Heart left ventricle (tissue), 16 donors: ENCODE measurements around the gene RACK1. TPM values are rescaled to one million over a fixed set of nuclear protein-coding genes. Genes with fewer than 3 reads are reported as not detected.

Experiments used
- ATAC-seq, 4 donors: fragments of 200-7000 bp; cut with Tn5 transposase; one replicate each; pipeline ENCODE4 v1.9.1; 2020 to 2022; ENCODE audit warnings: moderate library complexity in 4 of 4, mild to moderate bottlenecking in 3 of 4, moderate number of reproducible peaks in 1 of 4
- DNase-seq, 5 donors: peaks; one replicate each; pipeline ENCODE4 v3.0.0-alpha.2; 2020
- H3K27ac ChIP-seq, 12 donors: fragments of 200-600 bp; sonication (generic) in 4 of 12; one replicate each; pipeline versions ENCODE4 v1.5.0 to v1.8.0; 2016 to 2022; ENCODE audit warnings: mild to moderate bottlenecking in 2 of 12
- H3K27me3 ChIP-seq, 9 donors: fragments of 200-600 bp; sonication (generic) in 2 of 9; one replicate each; pipeline versions ENCODE4 v1.5.1 to v1.8.0; 2016 to 2022; ENCODE audit warnings: mild to moderate bottlenecking in 3 of 9
- H3K36me3 ChIP-seq, 9 donors: fragments of 200-600 bp; sonication (generic) in 2 of 9; one replicate each; pipeline versions ENCODE4 v1.5.0 to v1.8.0; 2018 to 2022; ENCODE audit warnings: mild to moderate bottlenecking in 2 of 9
- H3K4me1 ChIP-seq, 12 donors: fragments of 200-600 bp; sonication (generic) in 4 of 12; one replicate each; pipeline versions ENCODE4 v1.5.0 to v1.8.0; 2016 to 2022; ENCODE audit warnings: mild to moderate bottlenecking in 3 of 12
- H3K4me3 ChIP-seq, 12 donors: fragments of 200-600 bp; sonication (generic) in 4 of 12; one replicate each; pipeline versions ENCODE4 v1.5.0 to v1.8.0; 2017 to 2022; ENCODE audit warnings: mild to moderate bottlenecking in 9 of 12, moderate library complexity in 4 of 12
- H3K9me3 ChIP-seq, 12 donors: fragments of 200-600 bp; sonication (generic) in 4 of 12; one replicate each; pipeline versions ENCODE4 v1.5.0 to v1.8.0; 2016 to 2022; ENCODE audit warnings: mild to moderate bottlenecking in 1 of 12
- POLR2A ChIP-seq, 2 donors: fragments of 450-650 bp; IDR thresholded peaks; one replicate each; pipeline ENCODE4 v1.6.1; 2017; ENCODE audit warnings: antibody characterized with exemption in 2 of 2, mild to moderate bottlenecking in 2 of 2, moderate library complexity in 2 of 2
- WGBS, 4 donors: extraction: QIAGEN DNeasy Blood & Tissue Kit in 2 of 4; methylation state at CpG; one replicate each; pipeline versions ENCODE4 v1.1.5 to v1.1.7; 2013 to 2018; 5-methylcytosine and 5-hydroxymethylcytosine counted together
- intact Hi-C, 10 donors: fragments of 100-400 bp; cut with DNase I; formaldehyde crosslinking; loops; one replicate each; pipeline versions ENCODE4 v1.11.1 to v1.14.2; 2022
- polyA plus RNA-seq, 2 donors: library from polyadenylated mRNA; stranded (reverse); fragments of 200-250 nt; gene quantifications; one replicate each; pipeline ENCODE4 v1.2.3, GENCODE V29; 2013
- total RNA-seq, 9 donors: library from RNA; depleted of rRNA in 2 of 9; stranded (reverse); fragments of >200 nt in 2 of 9; fragmentation: NEBNext Ultra II Directional in 3 of 9; extraction: Animal tissue kit (Norgen Biotek cat#: 25700) in 3 of 9; gene quantifications; one replicate each; pipeline versions ENCODE4 v1.1.0 to v1.2.4, GENCODE V29; 2016 to 2023
- TF ChIP-seq, protein P1 (sequence below), 12 donors: fragments of 200-600 bp; sonication (generic) in 4 of 12; IDR thresholded peaks; one replicate each; pipeline versions ENCODE4 v1.5.0 to v1.8.0; 2018 to 2022; ENCODE audit warnings: antibody characterized with exemption in 12 of 12, mild to moderate bottlenecking in 5 of 12
- donor health status: ischemic (EF 13 %, LVEDD 7.1; RV severe dilation, severe dysfunction).
- donor health status: healthy with polysubstance abuse.
- donor health status: DM: no; HTN: yes; CAD: no.
- donor health status: DM: no; HTN: no; CAD: no.
- donor health status: ischemic (EF 25% LVEDD 6.9; RV normal size, moderate dysfunction).
- donor health status: ischemic (EF 25% LVEDD 5.7; RV mildly dilated, moderate dysfunction).
- donor health status: healthy.
- donor health status: DM: yes; HTN: yes; CAD: no.
- donor health status: ischemic (EF 35%, LVEDD 5.7; RV mildly dilated, moderate dysfunction).
- donor health status: nonischemic (EF 11% LVEDD 7.7; RV severe dilation, severe dysfunction).
- donor health status: DM: yes; HTN: yes; CAD: no.
- donor health status: PGD.
- donor health status: ischemic (EF 29% LVEDD 5.4; RV normal size, mild dysfunction).
- donor health status: nonischemic (EF 23%, LVEDD 6.1; RV moderate dilation, normal function).

Gene RACK1
- total and polyA plus RNA-seq, 11 donors: 560 to 2,287 (median 862) TPM

DNA sequence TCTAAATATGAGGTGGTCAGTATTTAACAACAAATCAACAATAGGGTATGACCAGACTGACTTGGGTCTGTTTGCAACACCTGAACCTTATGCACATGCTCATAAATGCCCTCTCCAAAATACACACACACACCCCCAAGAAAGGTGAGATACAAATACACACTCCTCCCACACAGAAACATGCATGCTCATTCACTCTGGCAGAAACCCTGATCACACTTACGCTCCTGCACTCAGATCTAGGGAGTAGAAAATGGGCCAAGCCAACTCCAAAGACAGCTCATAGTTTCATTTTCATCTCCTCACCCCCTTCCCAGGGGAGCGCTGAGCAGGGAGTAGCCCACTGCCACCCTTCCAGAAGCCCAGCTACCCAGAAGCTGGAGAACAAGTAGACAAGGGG is 50.0 kb downstream of the RACK1 start:
- no peak overlapping the region for H3K4me3 ChIP-seq
- no peak for ATAC-seq
- H3K27me3 ChIP-seq: no peaks in the 10 kb centered on the region
- H3K9me3 ChIP-seq: no peaks in the 10 kb centered on the region
- H3K4me1 ChIP-seq: peaks cover 0 to 33% (median 12%) of the 10 kb centered on the region in 12 donors
- peak in 1 of 5 donors; percentile 3 for DNase-seq
- H3K36me3 ChIP-seq: peaks cover 0 to 6% (median 0%) of the 10 kb centered on the region in 9 donors
- intact Hi-C loops: loop anchor here in 3 of 10 donors (1.0 to 5.0 kb wide), 2 partner anchors 13 to 69 kb away; partner anchors contain the start of gene TRIM52 (in 2 of the 3)
- WGBS, 4 donors: 51 to 96% (median 92%) methylated on average over 2 of the region's 2 CpGs
- no peak for TF ChIP-seq POLR2A (IDR thresholded peaks at IDR 0.05)
- TF ChIP-seq, protein P1, sequence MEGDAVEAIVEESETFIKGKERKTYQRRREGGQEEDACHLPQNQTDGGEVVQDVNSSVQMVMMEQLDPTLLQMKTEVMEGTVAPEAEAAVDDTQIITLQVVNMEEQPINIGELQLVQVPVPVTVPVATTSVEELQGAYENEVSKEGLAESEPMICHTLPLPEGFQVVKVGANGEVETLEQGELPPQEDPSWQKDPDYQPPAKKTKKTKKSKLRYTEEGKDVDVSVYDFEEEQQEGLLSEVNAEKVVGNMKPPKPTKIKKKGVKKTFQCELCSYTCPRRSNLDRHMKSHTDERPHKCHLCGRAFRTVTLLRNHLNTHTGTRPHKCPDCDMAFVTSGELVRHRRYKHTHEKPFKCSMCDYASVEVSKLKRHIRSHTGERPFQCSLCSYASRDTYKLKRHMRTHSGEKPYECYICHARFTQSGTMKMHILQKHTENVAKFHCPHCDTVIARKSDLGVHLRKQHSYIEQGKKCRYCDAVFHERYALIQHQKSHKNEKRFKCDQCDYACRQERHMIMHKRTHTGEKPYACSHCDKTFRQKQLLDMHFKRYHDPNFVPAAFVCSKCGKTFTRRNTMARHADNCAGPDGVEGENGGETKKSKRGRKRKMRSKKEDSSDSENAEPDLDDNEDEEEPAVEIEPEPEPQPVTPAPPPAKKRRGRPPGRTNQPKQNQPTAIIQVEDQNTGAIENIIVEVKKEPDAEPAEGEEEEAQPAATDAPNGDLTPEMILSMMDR (IDR thresholded peaks at IDR 0.05): no peak
- H3K27ac ChIP-seq: no peak overlapping the region

DNA sequence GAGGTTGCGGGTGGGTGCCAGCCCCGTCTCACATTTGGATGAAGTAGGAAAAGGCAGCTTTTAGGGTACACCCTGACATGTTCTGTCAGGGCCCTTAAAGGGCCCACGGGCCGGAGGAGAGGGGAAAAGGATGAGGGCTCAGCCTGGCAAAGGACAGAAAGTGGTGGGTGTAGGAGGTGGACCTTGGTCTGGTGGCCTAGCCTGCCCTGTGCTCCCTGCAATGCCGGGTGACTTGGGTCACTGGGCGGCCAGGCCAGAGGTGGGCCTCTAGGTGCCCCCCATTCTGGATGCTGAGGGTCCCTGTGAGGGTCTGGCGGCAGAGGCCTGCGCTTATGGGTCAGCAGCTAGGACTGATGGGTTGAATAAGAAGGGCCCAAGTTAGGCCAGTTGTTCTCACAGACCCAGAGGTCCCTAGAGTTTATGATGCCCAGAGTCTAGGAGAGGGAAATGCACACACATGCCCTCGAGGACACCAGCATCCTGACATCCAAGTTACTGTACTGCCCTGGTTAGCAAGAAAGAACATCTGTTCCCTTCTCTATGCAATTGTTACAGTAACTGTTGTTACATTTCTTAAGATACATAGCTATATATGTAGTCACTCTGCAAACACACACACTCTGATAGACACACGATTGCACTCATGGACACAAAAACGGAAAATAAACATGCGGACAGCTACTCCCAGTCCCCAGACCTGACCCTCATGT is 51.2 kb downstream of the RACK1 start:
- 50 to 55% (median 53%) methylated on average over 12 of the region's 12 CpGs for WGBS, 4 donors
- TF ChIP-seq, protein P1 (IDR thresholded peaks at IDR 0.05): no peak
- no peak for TF ChIP-seq POLR2A (IDR thresholded peaks at IDR 0.05)
- H3K9me3 ChIP-seq: no peaks in the 10 kb centered on the region
- intact Hi-C loops: loop anchor here in 3 of 10 donors (1.0 to 5.0 kb wide), 3 partner anchors 14 to 70 kb away; partner anchors contain the start of gene TRIM52 (in 3 of the 3)
- peaks cover 0 to 3% (median 0%) of the 10 kb centered on the region in 9 donors for H3K36me3 ChIP-seq
- H3K27me3 ChIP-seq: no peaks in the 10 kb centered on the region
- H3K27ac ChIP-seq: peak overlapping the region; percentile 77 to 97 (median 94)
- H3K4me3 ChIP-seq: peak overlapping the region; percentile 47 to 93 (median 83)
- ATAC-seq (no peak), DNase-seq (peak in 1 of 5 donors; percentile 33)
- peaks cover 0 to 38% (median 13%) of the 10 kb centered on the region in 12 donors for H3K4me1 ChIP-seq

DNA sequence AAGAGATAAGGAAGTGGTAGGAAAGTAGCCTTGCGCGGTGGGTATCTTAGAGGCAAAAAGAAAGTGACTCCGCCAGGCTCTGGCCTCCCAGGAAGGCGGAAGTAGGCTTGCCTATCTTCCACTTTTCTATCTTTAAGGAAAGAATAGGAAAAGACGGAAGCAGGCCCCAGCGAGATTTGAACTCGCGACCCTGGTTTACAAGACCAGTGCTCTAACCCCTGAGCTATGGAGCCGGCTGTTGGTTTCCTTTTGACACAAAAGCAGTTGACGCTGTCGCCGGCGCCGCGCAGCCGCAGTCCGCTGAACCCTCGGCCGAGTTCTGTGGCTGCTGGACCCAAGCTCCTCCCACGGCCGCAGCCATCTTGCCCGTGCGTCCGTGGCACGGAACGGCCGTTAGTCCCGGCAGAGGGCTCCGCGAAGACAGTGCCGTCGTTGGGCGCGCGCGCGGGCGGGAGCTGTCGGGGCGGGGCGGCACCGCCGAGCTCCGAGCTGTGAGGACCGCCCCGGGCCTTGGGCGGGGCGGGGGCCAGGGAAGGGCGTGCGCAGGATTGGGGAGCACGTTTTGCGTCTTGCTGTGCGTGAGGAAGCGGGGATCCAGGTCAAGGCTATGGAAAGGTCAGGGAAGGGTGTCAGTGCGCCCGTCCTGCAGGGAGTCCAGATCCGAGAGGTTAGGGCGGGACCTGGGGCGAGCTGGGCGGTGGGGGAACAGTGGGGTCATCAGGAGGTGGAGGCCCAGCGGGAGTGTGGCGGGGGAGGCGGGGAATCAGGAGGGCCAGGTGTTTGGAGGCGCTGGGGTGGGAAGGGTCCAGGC is 52.0 kb downstream of the RACK1 start:
- peak overlapping the region; percentile 61 to 93 (median 83) for H3K4me3 ChIP-seq
- WGBS, 4 donors: 0 to 1% (median 0%) methylated on average over 28 to 64 of the region's 64 CpGs
- intact Hi-C loops: loop anchor here in 7 of 10 donors (1.0 to 5.0 kb wide), 8 partner anchors 15 to 71 kb away; partner anchors contain the start of genes TRIM52 (in 3 of the 7) and TRIM41 (in 2 of the 7)
- TF ChIP-seq, protein P1 (IDR thresholded peaks at IDR 0.05): peak in 2 of 12 donors; percentile 9 to 27
- peak in 1 of 2 donors; percentile 79 for TF ChIP-seq POLR2A (IDR thresholded peaks at IDR 0.05)
- ATAC-seq (peak; percentile 68 to 91 (median 84)), DNase-seq (peak; percentile 94 to 97 (median 96))
- peaks cover 0 to 42% (median 15%) of the 10 kb centered on the region in 12 donors for H3K4me1 ChIP-seq
- H3K27ac ChIP-seq: peak overlapping the region; percentile 77 to 97 (median 94)
- H3K9me3 ChIP-seq: no peaks in the 10 kb centered on the region
- no peaks in the 10 kb centered on the region for H3K36me3 ChIP-seq
- no peaks in the 10 kb centered on the region for H3K27me3 ChIP-seq
